Activated CD4-positive, alpha-beta T cell treated with anti-CD3 and anti-CD28 coated beads for 1 hour (primary cell): Measurements from ENCODE around the gene KRT14.
"Not testable (repeated sequence)": the region's sequence is repeated elsewhere in the genome, so short reads cannot be mapped to it uniquely, and the experiment has no call there.

Experiments
- DNase-seq: peaks from one replicate; pipeline ENCODE4 v3.0.0-alpha.2; 2020

Gene KRT14

DNA sequence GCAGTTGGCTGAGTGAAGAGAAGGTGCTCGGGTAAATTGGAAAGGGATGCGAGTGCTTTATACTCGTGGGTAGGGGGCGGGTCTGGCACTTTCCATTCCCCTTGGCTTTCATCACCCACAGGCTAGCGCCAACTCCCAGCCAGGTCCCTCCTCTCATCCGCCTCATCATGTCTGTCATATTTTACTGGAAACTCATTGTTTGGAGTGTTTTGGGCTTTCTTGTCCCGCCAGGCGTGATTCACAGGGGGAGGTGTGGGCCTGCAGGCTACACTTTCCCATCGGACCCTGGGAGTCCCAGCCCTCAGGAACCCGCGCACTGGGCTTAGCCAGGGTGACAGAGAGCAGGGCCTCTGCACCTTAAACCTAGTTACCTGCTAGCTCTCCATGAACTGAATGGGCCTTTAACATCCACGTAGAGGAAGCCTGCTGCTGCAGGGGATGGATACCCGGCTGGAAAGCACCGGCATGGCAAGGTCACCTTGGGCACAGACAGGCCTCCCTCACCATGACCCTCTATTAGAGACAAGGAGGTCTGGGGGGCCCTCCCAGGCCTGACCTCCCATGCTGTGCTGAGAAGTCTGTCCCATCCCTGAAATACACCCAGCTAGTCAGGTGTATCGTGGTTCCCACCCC lies at the start of gene KRT14:
TSS of gene KRT14 (minus strand) at position 33 of the 633 bp plus-strand sequence. CDS start 61 bp downstream, outside the sequence.
- no peak for DNase-seq

DNA sequence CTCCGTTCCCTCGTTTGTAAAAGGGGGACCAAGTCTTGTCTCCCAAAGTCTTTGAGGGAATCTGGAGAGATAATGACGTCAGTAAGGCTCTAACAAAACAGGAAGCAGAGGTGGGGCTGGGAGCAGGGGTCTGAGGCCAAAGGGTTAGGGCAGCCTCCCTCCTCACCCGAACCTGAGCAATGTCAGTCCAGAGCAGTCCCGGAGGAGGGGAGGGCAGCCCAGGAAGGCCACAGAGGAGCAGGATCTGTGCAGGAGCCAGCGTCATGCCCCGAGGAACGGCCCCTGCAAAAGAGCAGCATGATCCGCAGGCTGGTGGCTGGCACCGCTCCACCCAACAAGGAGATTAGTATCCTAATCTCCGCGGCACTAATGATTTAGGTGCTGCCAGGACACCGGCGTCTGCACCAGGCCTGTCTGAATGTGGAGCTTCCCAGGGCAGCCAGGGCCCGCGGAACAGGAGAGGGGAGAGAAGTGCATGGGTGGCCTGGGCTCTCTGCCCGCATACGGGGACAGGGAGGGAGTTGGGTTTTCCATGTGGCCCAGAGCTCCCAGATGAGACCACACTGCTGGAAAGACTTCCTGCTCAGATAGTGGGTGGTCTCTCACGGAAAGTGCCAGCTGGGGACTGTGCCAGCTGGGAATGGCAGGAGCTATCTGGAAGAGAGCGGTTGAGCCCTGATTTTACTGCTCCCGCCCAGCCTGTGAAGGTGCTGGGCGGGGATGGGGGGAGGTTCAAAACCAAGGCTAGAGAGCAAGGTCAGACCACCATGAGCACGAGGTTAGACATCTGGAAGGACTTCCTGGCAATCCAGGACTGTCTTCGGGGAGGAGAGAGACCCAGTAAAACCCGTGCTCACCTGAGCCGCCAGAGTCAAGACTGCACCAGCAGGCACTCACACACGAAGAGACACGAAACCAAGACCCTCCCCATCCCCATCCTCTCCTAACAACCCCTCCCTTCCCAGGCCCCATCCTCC lies 48.7 kb upstream of the KRT14 start:
- DNase-seq, result no peak

DNA sequence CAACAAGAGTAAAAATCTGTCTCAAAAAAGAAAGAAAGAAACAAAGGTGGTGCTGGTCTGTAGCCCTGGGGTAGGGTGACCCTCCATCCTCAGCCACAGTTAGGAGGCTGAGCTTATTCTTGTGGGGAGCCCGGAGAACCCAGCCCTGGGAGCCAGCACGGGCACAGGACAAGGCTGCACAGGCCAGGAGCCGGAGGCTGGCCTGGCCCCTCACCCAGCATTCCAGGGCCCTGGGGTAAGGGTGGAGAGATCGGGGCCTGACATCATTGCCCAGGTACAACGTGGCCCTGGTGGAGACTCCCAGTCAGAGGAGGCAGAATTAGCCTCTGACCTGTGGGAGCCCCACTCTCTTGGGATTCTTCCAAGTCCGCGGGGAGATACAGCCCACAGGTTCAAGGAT lies 47.9 kb upstream of the KRT14 start:
- no peak for DNase-seq

DNA sequence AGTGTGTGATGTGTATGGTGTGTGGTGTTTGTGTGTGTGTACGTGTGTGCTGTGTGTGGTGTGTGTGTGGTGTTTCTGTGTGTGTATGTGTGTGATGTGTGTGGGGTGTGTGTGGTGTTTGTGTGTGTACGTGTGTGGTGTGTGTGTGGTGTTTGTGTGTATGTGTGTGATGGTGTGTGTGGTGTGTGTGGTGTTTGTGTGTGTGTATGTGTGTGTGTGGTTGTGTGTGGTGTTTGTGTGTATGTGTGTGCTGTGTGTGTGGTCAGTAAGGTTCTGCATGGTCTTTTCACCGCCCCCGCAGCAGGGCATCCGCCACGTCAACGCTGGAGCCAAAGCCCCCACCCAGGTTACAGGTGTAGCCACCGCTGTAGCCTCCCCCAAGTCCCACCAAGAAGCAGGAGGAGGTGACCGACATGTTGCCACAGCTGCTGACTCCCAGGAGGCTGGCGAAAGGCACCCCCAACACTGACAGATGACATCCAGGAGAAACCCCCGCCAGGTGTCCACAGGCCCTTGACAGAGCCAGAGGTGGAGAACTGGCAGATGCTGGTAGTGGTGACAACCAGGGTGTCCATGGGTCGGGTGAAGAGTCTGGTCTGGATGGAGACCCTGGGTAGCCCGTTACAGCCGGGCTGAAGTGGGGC lies 47.0 kb upstream of the KRT14 start:
- DNase-seq, result no peak

DNA sequence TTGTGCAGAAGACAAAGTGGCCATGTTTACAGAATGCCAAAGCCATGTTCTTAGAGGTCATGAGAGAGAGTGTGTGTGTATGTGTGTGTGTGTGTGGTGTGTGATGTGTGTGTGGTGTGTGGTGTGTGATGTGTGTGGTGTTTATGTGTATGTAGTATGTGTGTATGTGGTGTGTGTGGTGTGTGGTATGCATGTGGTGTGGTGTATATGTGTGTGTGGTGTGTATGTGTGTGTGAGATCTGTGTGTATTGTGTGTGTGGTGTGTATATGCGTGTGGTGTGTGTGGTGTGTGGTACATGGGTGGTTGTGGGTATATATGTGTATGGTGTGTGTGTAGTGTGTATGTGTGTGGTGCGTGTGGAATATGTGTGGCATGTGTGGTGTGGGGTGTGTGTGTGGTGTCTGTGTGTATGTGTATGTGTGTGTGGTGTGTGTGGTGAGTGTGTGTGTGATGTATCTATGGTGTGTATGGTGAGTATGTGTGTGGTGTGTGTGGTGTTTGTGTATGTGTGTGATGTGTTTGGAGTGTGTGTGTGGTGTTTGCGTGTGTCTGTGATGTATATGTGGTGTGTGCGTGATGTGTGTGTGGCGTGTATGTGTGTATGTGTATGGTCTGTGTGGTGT lies 45.9 kb upstream of the KRT14 start:
- no peak for DNase-seq

DNA sequence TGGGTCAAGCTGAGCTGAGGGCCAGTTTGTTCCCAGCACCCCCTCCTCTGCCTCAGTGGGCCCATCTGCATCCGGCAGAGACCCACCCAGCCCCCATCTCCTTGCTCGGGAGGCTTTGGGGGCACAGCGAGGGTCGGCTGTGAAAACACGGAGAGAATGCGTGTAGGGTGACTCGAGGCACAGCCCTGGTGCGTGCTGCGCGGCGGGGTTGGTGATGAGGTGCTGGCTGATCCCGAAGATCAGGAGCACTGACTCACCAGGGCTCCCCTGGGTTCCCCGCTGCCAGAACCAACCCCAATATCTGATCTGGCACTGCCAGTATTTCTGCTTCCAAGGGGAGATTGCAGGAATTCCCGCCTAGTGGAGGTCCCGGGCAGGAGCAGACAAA lies 45.2 kb upstream of the KRT14 start:
- DNase-seq, result no peak

DNA sequence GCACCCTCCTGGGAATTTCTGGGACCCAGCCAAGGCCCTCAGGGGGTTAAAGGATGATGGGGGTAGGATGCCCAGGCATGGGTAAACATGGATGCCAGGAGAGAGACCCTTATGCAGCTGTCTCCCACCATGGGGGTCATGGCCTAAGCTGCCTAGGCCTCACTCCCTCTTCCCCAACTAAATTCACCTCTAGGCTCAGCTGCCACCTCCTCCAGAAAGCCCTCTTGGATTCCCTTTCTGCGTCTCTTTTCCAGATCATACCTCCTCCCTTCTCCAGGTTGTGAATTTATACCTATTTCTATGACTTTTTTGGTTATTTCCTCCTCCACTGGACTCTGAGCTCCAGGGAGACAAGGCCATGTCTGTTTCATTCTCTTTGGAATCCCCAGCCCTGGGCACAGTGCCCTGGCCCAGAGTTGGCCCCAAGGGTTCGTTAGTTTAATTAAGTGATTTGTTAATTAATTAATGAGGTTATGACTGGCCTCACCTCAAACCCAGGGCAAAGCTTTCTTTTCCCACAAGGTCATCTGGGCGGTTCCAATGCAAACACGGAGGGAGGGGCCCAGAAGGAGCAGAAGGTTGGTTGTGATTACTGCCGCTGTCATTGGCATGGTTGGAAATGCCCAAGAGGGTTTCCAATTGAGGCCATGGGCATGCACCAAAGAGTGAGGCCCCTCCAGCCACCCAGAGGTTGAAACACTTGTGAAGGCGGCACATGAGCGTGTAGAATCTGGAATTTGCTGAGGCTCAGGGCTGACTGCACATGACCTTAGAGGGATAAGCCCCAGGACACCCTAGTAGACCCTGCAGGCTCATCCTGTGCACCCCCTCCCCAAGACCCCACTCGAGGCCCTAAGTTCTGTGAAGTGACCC lies 44.6 kb upstream of the KRT14 start:
- no peak for DNase-seq

DNA sequence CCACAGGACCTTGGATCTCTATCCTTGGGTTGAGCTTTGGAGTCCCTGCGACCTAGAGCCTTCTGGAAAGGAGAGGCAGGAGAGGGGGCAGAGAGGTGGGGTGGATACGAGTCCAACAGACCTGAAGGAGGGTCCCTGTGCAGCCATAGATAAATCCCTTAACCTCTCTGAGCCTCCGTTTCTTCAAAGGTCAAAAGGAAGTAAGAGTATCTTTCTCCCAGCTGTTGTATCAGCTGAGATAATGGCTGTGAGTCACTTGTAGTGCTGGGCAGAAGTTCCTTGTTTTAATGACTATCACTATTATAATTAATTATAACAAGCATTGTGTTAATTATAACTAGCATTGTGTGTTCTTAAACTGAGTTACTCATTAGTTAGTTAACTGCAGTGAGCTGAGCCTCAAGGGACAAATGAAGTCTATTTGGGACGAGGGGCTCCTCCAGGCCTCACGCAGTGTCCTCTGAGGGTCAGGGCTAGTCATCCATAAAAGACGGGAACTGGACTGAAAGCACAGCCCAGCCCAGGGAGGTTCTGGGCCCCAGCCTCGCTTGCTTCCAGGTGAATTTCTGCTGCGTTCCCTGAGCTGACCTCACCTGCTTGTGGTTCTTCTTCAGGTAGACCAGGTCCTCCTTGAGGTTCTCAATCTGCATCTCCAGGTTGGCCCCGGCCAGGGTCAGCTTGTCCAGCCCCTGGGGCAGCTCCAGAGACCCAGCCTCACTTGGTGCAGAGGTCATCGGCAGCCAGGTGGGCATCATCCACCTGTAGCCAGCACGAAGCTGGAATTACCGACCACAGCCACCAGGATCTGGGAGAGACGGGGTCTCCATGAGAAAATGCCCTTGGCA lies 43.4 kb upstream of the KRT14 start:
- no peak for DNase-seq

DNA sequence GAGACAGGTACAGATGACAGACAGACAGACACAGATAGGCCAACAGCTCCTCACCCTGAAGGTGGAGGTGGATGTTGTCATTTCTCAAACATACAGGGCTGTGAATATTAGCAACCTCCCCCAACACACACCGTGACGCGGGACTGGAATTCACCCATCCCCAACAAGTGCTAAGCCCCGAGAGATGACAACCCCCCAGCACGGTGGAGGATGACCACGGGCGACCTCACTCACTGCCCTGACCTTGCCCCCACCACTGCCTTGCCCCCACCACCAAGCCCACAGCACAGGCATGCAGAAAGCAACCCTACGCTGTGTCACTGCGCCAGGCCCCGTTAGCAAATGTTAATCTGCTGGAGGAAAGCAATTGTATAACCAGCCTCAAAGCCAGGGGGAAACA lies 42.6 kb upstream of the KRT14 start:
- no peak for DNase-seq

DNA sequence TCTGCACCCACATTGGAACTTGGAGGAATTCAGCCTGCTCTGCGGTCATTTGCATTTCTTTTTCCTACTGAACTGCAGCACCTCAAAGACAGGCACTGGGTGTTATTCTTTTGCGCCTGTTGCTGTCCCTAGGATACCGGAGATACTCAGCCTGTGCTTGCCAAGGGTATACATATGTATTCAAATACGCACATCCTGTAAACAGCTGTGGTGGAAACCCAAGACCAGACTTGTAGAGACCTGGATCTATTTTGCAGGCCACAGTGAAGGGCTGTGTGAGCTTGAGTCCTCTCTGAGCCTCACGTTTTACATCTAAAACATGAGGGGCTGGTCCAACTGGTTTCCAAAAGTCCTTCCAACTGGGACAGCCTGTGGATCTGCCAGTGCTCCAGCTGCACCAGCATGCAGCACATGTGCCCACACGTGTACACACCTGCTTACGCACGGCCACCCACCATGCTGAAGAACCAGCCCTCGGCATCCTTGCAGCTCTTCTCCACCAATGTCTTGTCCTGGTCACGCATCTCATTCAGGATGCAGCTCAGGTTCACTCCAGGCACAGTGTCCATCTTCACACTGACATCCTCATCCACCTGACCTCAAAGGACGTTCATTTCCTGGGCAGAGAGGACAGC lies 42.0 kb upstream of the KRT14 start:
- not testable (repeated sequence) for DNase-seq

DNA sequence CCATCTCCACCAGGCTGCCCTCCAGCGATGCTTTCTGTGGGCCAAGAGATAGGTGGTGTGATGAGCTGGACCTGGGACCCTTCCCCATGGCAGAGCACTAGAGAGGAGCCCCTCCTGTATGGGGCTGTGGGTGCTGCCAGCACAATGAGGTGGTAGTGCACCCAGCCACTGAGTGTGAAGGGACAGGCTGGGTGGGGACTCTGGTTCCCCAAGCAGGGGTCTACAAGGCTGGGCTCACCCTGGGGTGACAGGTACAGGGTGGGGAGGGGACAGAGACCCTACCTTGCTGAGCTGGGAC lies 41.3 kb upstream of the KRT14 start:
- not testable (repeated sequence) for DNase-seq

DNA sequence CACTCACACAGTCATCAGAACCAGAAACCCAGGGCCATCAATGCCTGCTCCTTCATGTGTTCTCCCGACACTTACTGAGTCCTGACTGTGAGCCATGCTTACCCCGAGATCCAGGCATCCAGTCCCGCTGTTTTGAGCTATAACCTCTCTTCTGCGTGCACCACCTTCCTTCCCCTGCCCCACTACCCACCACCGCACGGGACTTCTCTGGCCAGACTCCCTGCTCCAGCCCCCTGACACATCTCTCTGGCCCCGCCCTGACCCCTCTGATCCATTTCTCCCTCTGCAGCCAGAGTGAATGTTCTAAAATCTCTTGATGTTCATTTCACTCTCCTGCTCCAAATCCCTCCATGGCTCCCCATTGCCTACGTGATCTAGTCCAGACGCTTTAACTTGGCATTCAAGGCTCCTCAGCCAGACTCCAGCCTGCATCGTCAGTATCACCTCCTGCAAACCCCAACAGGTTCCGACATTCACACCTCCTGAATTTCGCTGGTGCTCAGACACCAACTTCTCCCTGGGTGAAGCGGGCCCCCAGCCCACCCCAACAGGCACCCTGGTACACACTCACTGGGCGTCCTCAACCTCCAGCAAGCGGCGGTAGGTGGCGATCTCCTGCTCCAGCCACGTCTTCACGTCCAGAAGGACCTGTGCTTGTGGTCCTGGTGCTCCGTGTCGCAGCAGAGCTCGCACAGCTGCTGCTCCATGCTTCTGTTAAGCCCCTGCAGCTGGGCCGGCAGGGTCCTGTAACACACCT lies 40.8 kb upstream of the KRT14 start:
- no peak for DNase-seq

DNA sequence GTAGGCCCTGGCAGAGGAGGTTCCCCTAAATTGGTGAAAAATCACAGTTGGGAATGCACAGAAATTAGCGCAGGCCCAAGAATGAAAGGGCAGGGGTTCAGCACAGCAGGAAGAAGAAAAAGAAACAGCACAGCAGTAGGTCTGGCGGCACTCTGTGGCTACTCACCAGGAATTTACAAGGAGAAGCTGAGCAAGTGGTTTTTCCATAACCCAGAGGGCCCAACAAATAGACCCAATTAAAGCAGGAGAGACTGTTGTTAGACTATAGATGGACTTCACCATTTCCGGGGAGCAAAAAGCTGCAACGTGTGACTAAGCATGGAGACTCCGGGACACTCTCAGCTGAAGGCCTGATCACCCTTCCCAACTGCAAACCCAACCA lies 40.2 kb upstream of the KRT14 start:
- not testable (repeated sequence) for DNase-seq

DNA sequence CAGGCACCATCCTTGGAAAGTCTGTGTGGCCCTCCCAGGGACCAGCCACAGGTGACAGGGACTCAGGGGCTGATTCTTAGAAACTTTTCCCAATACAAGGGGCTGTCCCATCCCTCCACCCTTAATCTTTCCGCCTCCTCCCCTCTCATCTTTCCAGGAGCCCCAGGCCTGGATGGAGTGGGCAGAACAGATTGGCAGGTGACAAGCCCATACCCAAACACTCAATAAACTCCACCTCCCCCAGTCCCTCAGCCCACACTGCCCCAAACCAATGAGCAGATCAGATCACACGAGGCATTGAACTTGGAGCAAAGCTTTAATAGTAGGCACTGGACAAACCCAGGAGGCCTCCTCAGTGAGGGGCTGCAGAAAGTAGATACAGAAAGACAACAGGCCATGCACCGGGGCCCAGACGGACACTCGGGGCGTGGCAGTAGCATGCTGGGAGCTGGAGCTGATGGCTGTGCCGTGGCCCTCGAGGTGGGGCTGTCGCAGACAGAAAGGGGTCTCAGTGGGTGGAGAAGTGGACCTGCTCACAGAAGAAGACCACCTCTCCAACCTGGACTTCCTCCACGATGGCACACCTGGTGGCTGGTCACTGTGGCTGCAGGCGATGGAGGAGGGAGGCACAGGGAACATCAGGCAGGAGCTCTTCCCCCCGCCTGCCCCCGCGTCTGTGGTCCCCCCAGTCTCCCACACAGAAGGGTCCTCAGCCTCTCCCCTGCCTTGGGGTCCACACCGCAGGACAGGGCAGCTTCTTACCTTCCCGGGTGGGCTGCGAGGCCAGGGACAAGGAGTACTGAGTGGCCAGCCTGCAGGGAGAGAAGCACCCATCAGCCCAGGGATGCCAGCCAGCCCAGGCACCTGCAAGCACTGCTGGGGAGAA lies 39.6 kb upstream of the KRT14 start:
- not testable (repeated sequence) for DNase-seq

DNA sequence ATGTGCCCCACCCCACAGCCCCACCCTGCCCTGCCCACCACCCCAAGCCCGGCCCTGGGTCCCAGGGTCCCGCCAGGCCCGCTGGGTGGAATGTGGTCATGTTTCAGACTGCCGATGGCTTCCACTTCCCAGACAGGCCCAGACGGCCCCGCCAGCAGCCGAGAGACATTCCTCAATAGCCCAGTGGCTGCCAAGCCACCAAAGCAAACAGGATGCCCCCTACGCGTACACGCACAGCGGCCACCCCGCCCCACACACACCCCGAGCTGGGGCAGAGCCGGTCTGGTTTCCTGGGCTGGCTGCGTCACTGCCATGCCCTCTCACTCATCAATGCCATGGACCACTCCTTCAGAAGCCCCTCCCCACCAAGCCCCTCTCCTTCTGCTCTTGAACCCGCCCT lies 38.9 kb upstream of the KRT14 start:
- DNase-seq, result no peak

DNA sequence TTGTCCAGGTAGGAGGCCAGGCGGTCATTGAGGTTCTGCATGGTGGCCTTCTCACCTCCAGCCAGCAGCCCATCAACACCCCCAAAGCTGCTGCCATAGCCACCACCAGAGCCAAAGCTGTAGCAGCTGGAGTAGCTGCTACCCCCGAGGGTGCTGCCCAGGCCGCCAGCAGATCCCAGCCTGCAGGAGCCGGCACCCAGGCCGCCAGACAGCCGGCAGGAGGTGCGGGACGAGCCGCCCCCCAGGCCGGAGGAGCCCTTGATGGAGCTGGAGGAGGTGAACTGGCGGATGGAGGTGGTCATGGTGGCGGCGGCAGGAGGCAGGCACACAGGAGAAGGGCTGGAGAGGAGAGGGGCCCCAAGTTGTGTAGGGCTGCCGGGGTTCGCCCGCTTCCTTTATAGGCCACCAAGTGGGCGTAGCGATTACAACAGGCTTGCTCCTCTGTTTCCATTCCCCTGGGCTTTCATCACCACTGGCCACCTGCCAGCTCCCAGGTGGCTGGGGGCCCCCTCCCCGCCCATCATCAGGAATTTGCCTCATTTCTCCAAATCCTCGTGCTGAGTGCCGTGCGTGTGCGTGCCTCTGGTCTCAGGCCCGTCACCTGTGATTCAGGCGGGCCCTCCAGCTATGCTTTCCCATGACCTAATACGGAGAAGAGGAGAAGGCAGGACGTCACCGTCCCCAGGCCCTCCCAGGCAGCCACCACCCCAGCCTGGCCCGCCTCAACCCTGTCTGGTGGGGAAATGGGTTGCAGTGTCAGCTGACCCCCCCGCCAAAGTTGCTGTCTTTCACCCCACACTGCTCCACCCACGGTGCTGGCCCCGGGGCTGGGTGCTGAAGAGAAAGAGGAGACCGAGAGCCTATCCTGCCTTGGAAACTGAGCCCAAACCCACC lies 37.8 kb upstream of the KRT14 start, which contains the start of gene KRT17:
TSS of gene KRT17 (minus strand) at position 368 of the 894 bp plus-strand sequence. CDS start at position 302, 66 bp downstream.
- no peak for DNase-seq

DNA sequence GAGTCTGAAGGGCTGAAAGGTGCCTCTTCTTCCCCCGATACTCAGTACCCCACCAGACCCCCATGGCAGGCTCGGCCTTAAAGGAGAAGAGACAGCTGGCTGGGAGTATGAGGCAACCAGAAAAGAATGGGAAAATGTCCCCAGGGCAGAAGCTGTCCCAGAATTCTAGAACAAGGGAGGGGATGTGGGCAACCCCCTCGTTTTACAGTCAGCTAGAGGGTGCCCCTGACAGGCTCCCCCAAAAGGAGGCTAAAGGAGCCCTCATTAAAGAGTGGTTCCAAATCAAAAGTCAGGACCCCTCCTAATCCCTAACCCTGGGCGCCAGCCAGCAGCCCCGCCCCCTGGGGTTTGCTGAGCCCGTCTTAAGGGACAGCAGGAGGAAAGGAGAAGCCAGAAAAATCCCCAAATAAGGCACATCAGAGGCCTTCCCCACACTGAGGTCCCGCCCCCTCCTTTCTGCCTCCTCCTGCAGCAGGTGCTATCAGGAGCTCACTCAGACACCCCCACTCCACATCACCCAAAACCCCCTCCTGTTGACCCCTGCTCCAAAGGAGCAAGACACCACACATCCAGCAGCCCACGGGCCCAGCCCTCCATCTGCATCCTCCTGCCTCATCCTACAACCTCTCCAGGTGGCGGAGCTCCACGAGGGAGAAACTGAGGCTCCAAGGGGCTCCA lies 36.6 kb upstream of the KRT14 start:
- DNase-seq, result not testable (repeated sequence)
